HFFc6 (cell line): ENCODE measurements around the gene CARMIL1. TPM values are rescaled to one million over a fixed set of nuclear protein-coding genes. Genes with fewer than 3 reads are reported as not detected.
A peak's percentile ranks its signal among the peaks of the same experiment; 100 is the strongest.

Source experiments
- DNase-seq: peaks from one replicate; pipeline ENCODE4 v3.0.0-alpha.2; 2018
- H3K27ac Mint-ChIP-seq: 2 replicates; pipeline ENCODE4 v1.8.0; 2020; ENCODE audit warnings: mild to moderate bottlenecking, mixed read lengths
- H3K27me3 Mint-ChIP-seq: 2 replicates; pipeline ENCODE4 v1.8.0; 2021; ENCODE audit warnings: mild to moderate bottlenecking, moderate library complexity, mixed read lengths; ENCODE audit not compliant: insufficient read depth
- H3K36me3 Mint-ChIP-seq: 2 replicates; pipeline ENCODE4 v1.8.0; 2021; ENCODE audit warnings: low read depth, mixed read lengths
- H3K4me1 Mint-ChIP-seq: 2 replicates; pipeline ENCODE4 v1.8.0; 2020; ENCODE audit warnings: low read depth, mixed read lengths
- H3K4me3 Mint-ChIP-seq: 2 replicates; pipeline ENCODE4 v1.8.0; 2020; ENCODE audit warnings: mild to moderate bottlenecking, moderate library complexity, mixed read lengths
- H3K9me3 Mint-ChIP-seq: 2 replicates; pipeline ENCODE4 v1.8.0; 2020; ENCODE audit warnings: mild to moderate bottlenecking, mixed read lengths
- total RNA-seq, 6 experiments: library from RNA; stranded (reverse); fragmentation: NEBNext Ultra II Directional; extraction: Animal tissue kit (Norgen Biotek cat#: 25700); gene quantifications; 2 replicates in 1 of 6; 3 replicates in 5 of 6; pipeline ENCODE4 v1.2.3, GENCODE V29; 2021
- TF ChIP-seq, protein P1 (sequence below): fragments of 200-600 bp; sonication (generic); IDR thresholded peaks from 2 replicates; pipeline ENCODE4 v1.5.0; 2021; ENCODE audit warnings: antibody characterized with exemption, mild to moderate bottlenecking

CARMIL1 gene
- total RNA-seq, 6 experiments from 2014 or later: 12.2 to 15.6 (median 13.7) TPM

DNA sequence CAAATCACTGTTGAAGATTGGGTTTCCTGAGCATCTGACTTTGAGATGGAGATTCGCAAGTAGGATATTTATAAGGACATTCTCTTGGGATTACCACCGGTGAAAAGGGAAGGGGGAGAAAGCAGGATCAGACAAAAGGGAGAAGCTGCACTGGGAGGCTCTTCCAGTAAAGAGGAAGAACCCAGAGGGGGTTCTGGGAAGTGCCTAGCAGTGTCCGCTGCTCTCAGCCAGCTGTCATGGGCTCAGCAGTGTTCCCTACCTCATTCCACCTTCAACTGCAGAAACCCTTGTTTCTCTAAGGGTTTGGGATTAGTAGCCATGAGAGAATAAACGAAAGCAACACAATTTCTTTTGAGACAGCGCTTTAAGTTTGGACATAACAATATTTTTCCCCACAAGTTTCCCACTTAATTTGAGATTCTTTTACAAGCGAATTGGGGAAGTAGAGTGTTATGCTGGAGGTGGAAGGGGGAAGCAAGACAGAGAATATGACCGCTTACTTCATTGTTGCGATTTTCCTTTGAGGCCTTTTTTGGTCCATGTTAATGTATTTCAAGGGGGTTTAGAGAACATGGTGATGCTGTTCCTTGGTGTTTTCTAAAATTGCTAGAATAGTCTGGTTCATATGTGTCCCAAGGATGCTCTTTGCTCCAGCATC is 218.3 kb downstream of the CARMIL1 start:
- no peak for DNase-seq
- Mint-ChIP-seq H3K27ac (no peak overlapping the region), H3K4me3 (no peak overlapping the region), H3K27me3 (no peaks in the 10 kb centered on the region), H3K9me3 (no peaks in the 10 kb centered on the region), H3K4me1 (peaks cover 32% of the 10 kb centered on the region), H3K36me3 (no peaks in the 10 kb centered on the region)
- TF ChIP-seq, protein P1, sequence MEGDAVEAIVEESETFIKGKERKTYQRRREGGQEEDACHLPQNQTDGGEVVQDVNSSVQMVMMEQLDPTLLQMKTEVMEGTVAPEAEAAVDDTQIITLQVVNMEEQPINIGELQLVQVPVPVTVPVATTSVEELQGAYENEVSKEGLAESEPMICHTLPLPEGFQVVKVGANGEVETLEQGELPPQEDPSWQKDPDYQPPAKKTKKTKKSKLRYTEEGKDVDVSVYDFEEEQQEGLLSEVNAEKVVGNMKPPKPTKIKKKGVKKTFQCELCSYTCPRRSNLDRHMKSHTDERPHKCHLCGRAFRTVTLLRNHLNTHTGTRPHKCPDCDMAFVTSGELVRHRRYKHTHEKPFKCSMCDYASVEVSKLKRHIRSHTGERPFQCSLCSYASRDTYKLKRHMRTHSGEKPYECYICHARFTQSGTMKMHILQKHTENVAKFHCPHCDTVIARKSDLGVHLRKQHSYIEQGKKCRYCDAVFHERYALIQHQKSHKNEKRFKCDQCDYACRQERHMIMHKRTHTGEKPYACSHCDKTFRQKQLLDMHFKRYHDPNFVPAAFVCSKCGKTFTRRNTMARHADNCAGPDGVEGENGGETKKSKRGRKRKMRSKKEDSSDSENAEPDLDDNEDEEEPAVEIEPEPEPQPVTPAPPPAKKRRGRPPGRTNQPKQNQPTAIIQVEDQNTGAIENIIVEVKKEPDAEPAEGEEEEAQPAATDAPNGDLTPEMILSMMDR: no peak

DNA sequence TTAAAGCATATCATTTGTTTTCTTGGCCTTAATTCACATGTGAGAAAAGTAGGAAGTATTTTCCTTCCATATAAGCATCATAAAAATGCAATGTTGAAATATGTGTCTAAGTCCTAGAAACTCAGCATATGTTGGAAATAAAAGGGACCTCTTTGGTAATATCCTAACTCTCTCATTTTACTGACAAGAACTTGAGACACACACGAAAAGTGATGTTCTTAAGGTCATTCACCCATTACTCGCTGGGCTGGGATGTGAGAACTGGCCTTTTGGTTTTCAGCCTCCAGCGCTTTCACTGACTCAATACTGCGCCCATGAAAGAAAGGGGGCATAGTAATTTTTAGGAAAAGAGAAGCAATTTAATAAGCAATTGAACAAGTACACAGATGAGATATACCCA is 219.3 kb downstream of the CARMIL1 start:
- Mint-ChIP-seq H3K9me3 (no peaks in the 10 kb centered on the region), H3K27me3 (no peaks in the 10 kb centered on the region), H3K36me3 (no peaks in the 10 kb centered on the region), H3K4me1 (peaks cover 32% of the 10 kb centered on the region), H3K27ac (no peak overlapping the region), H3K4me3 (no peak overlapping the region)
- DNase-seq: no peak
- TF ChIP-seq, protein P1: no peak

DNA sequence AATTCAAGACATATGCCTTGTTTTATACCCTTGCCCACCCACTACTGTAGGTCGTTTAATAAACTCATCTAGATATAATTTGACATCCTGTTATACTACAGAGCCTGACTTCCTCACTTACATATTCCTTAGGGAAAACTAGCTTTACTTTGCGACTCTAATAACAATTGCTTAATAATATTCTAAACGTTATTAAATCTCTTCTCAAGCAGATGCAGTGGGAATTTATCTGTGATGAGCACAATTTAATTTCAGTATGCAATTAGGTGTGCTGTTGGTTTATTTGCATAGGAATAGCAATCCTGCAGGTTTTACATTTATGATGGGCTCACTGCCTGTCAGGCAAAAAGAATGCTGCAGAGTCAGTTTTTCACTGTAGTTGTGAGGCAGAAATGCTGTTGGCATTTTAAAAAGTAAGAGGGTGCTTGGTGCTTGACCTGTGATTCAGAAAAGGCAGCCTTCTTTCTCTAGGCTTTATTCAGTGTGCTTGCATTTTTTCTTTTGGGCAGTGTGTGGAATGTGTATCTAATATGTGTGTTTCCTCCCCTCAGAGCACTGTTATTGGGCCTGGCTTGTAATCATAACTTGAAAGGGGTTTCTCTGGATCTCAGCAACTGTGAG is 220.6 kb downstream of the CARMIL1 start:
- Mint-ChIP-seq H3K4me3 (peak overlapping the region; percentile 22; the same call in 1 of the 2 replicates), H3K4me1 (peaks cover 38% of the 10 kb centered on the region), H3K27me3 (no peaks in the 10 kb centered on the region), H3K36me3 (no peaks in the 10 kb centered on the region), H3K27ac (peak overlapping the region; percentile 76), H3K9me3 (no peaks in the 10 kb centered on the region)
- TF ChIP-seq, protein P1: no peak
- DNase-seq: peak; percentile 68

DNA sequence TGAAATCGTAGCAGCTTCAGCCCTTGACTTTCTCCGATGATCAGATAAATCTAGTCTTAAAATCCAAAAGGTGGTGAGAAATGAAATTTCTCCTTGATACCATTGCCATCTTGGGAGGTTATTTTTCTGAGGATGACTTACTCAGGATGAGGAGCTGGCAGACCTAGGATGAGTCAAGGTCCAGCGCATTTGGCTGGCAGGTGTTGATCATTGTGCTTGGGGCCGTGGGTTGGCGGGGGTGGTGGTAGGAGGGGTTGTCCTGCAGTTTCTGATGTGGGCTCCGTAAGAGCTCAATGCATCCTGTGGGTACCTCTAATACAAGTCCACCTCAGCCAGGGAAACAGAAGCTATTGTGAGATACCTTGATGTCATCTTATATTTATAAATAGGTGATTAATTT is 224.5 kb downstream of the CARMIL1 start:
- no peaks in the 10 kb centered on the region for H3K36me3 Mint-ChIP-seq
- peaks cover 35% of the 10 kb centered on the region for H3K4me1 Mint-ChIP-seq
- no peak overlapping the region for H3K27ac Mint-ChIP-seq
- H3K27me3 Mint-ChIP-seq: no peaks in the 10 kb centered on the region
- DNase-seq: no peak
- no peak overlapping the region for H3K4me3 Mint-ChIP-seq
- TF ChIP-seq, protein P1: no peak
- no peaks in the 10 kb centered on the region for H3K9me3 Mint-ChIP-seq

DNA sequence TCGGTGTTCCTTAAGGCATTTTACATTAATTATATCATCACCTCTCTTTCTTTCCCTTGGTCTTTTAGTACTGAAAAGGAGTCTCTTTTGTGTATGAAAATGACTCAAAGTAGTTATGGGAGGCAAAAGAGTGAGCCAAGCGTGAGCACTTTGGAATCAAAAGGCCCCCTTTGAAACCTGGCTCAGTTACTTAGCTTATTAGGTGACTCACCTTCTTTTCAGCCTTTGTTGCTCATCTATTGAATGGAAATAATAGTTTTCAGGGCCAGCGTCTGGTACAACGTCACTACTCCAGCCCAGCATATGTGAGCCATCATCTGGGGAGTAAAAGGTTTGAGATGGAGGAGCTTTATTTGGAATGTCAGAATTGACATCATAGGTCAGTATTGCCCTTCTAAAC is 225.5 kb downstream of the CARMIL1 start:
- TF ChIP-seq, protein P1: no peak
- no peaks in the 10 kb centered on the region for H3K9me3 Mint-ChIP-seq
- H3K36me3 Mint-ChIP-seq: no peaks in the 10 kb centered on the region
- no peak overlapping the region for H3K4me3 Mint-ChIP-seq
- DNase-seq: peak; percentile 21
- H3K27me3 Mint-ChIP-seq: no peaks in the 10 kb centered on the region
- H3K27ac Mint-ChIP-seq: peak overlapping the region; percentile 11; the same call in 1 of the 2 replicates
- peaks cover 31% of the 10 kb centered on the region for H3K4me1 Mint-ChIP-seq
